HG02981 (cell line): ENCODE data around the gene IQCN.

ENCODE experiments used
- ATAC-seq: cut with Tn5 transposase; IDR thresholded peaks from one replicate; pipeline ENCODE4 v1.9.1; 2021; ENCODE audit warnings: mild to moderate bottlenecking, moderate library complexity; ENCODE audit not compliant: unreplicated experiment

The IQCN gene

GRCh38 chr19:18289471-18290301 is 15.4 kb upstream of the IQCN start:
- no peak for ATAC-seq

- ATAC-seq, result no peak
Measured at GRCh38 chr19:18287836-18288772, 13.9 kb upstream of the IQCN start.

GRCh38 chr19:18286973-18287635 is 12.9 kb upstream of the IQCN start:
- ATAC-seq, result no peak

- ATAC-seq, result no peak
Measured at GRCh38 chr19:18284712-18285360, 10.6 kb upstream of the IQCN start.

GRCh38 chr19:18283338-18283737 is 9.1 kb upstream of the IQCN start:
- no peak for ATAC-seq

- ATAC-seq, result no peak
Measured at GRCh38 chr19:18282788-18283141, 8.5 kb upstream of the IQCN start.

GRCh38 chr19:18282021-18282787 is 8.0 kb upstream of the IQCN start:
- no peak for ATAC-seq

- peak; percentile 61 for ATAC-seq
Measured at GRCh38 chr19:18281082-18282020, 7.1 kb upstream of the IQCN start, which contains the start of gene JUND. TSS of gene JUND (minus strand) at chr19:18281622. CDS start at chr19:18281484, 138 bp downstream.

- ATAC-seq, result peak; percentile 10
Measured at GRCh38 chr19:18280247-18281081, 6.2 kb upstream of the IQCN start.

GRCh38 chr19:18279516-18280246 is 5.4 kb upstream of the IQCN start:
- no peak for ATAC-seq

GRCh38 chr19:18279266-18279515 is 4.9 kb upstream of the IQCN start:
- no peak for ATAC-seq

GRCh38 chr19:18278521-18279265 is 4.4 kb upstream of the IQCN start:
- no peak for ATAC-seq

- ATAC-seq, result no peak
Measured at GRCh38 chr19:18274781-18275356, 617 bp upstream of the IQCN start.

GRCh38 chr19:18273561-18274218 is 562 bp downstream of the IQCN start:
- ATAC-seq, result no peak

GRCh38 chr19:18271433-18271841 is 2.8 kb downstream of the IQCN start:
- ATAC-seq, result no peak

- no peak for ATAC-seq
Measured at GRCh38 chr19:18270326-18270725, 3.9 kb downstream of the IQCN start.
